ENCODE data around the gene AHDC1. TPM values are rescaled to one million over a fixed set of nuclear protein-coding genes. Genes with fewer than 3 reads are reported as not detected.
A peak's percentile ranks its signal among the peaks of the same experiment; 100 is the strongest.

AHDC1 gene
- total RNA-seq, 3 donors from 2014 or later, result 13.7 to 58.6 (median 18.7) TPM

GRCh38 chr1:27560268-27561123 lies 43.4 kb downstream of the AHDC1 start:
- H3K4me1 ChIP-seq (ENCODE audit: low read depth), result peaks cover 51% of the 10 kb centered on the region
- no peak for DNase-seq
- no peak for ATAC-seq

GRCh38 chr1:27559466-27560030 lies 44.4 kb downstream of the AHDC1 start:
- no peaks in the 10 kb centered on the region for H3K9me3 ChIP-seq
- intact Hi-C loops (cut with DNase I, micrococcal nuclease), result loop anchor here in 1 of 2 donors (5.0 to 10.0 kb wide), 2 partner anchors 43 to 55 kb away; partner anchors contain the start of gene AHDC1
- peaks cover 43% of the 10 kb centered on the region for H3K4me1 ChIP-seq (ENCODE audit: low read depth)
- DNase-seq, result no peak
- no peak for TF ChIP-seq CTCF (IDR thresholded peaks at IDR 0.05)
- no peak overlapping the region for H3K4me3 ChIP-seq
- ATAC-seq, result no peak
- H3K36me3 ChIP-seq (ENCODE audit: low read depth), result no peaks in the 10 kb centered on the region

More at GRCh38 chr1:27560268-27561123, 43.4 kb downstream of the AHDC1 start:
- no peak overlapping the region for H3K4me3 ChIP-seq
- H3K36me3 ChIP-seq (ENCODE audit: low read depth), result no peaks in the 10 kb centered on the region
- no peak for TF ChIP-seq CTCF (IDR thresholded peaks at IDR 0.05)
- intact Hi-C loops (cut with DNase I, micrococcal nuclease), result no loop called here
- no peaks in the 10 kb centered on the region for H3K9me3 ChIP-seq

GRCh38 chr1:27557596-27558340 lies 46.2 kb downstream of the AHDC1 start:
- peak; percentile 85 to 90 (median 86) for DNase-seq
- Histone ChIP-seq H3K9me3 (no peaks in the 10 kb centered on the region), H3K4me1 (ENCODE audit: low read depth) (peaks cover 29% of the 10 kb centered on the region), H3K4me3 (no peak overlapping the region), H3K36me3 (ENCODE audit: low read depth) (no peaks in the 10 kb centered on the region)
- intact Hi-C loops (cut with DNase I, micrococcal nuclease), result loop anchor here in 1 of 2 donors (5.0 to 10.0 kb wide), 2 partner anchors 45 to 53 kb away; partner anchors contain the start of gene AHDC1
- no peak for TF ChIP-seq CTCF (IDR thresholded peaks at IDR 0.05)
- ATAC-seq, result peak; percentile 84

GRCh38 chr1:27556781-27557595 lies 47.0 kb downstream of the AHDC1 start:
- DNase-seq (peak; percentile 92 to 95 (median 93)), ATAC-seq (peak; percentile 76)
- Histone ChIP-seq H3K4me3 (no peak overlapping the region), H3K36me3 (ENCODE audit: low read depth) (no peaks in the 10 kb centered on the region), H3K4me1 (ENCODE audit: low read depth) (peaks cover 25% of the 10 kb centered on the region), H3K9me3 (no peaks in the 10 kb centered on the region)
- intact Hi-C loops (cut with DNase I, micrococcal nuclease), result loop anchor here in 1 of 2 donors (5.0 to 10.0 kb wide), 2 partner anchors 45 to 52 kb away; partner anchors contain the start of gene AHDC1
- TF ChIP-seq CTCF (IDR thresholded peaks at IDR 0.05), result peak; percentile 96

- DNase-seq (no peak), ATAC-seq (no peak)
- Histone ChIP-seq H3K4me3 (no peak overlapping the region), H3K4me1 (ENCODE audit: low read depth) (peaks cover 24% of the 10 kb centered on the region), H3K9me3 (no peaks in the 10 kb centered on the region), H3K36me3 (ENCODE audit: low read depth) (no peaks in the 10 kb centered on the region)
- intact Hi-C loops (cut with DNase I, micrococcal nuclease), result loop anchor here in 1 of 2 donors (5.0 to 10.0 kb wide), 2 partner anchors 46 to 52 kb away; partner anchors contain the start of gene AHDC1
- no peak for TF ChIP-seq CTCF (IDR thresholded peaks at IDR 0.05)
Observed at GRCh38 chr1:27556435-27556780, 47.5 kb downstream of the AHDC1 start.
